GM12878 (cell line): Measurements from ENCODE around the gene PLEKHG2. TPM values are rescaled to one million over a fixed set of nuclear protein-coding genes. Genes with fewer than 3 reads are reported as not detected.

Source experiments
- ASH2L ChIP-seq: fragments of 300-600, 200-600 bp; sonication (generic); IDR thresholded peaks from 2 replicates; pipeline ENCODE4 v1.6.1; 2017; ENCODE audit warnings: low read depth, mild to moderate bottlenecking, borderline replicate concordance
- CBX3 ChIP-seq: fragments of 200-600 bp; sonication (generic); IDR thresholded peaks from 2 replicates; pipeline ENCODE4 v1.6.1; 2016; ENCODE audit warnings: low read depth, borderline replicate concordance
- CHD1 ChIP-seq: IDR thresholded peaks from 2 replicates; pipeline ENCODE4 v1.6.1; 2012; ENCODE audit warnings: low read depth, low read length, improper control_type of control experiment
- EGR1 ChIP-seq, 2 experiments: IDR thresholded peaks; 1 replicate in 1 of 2; 2 replicates in 1 of 2; pipeline ENCODE4 v1.6.1; 2011 to 2012; ENCODE audit warnings: low read depth in 2 of 2, low read length in 2 of 2, borderline replicate concordance in 1 of 2, mild to moderate bottlenecking in 1 of 2, moderate library complexity in 1 of 2
- FOXM1 ChIP-seq: IDR thresholded peaks from 2 replicates; pipeline ENCODE4 v1.6.1; 2012; ENCODE audit warnings: low read depth, mild to moderate bottlenecking, inconsistent platforms, low read length, moderate library complexity
- HDAC6 ChIP-seq: fragments of 200-600 bp; sonication (generic); IDR thresholded peaks from one replicate; pipeline ENCODE4 v1.8.0; 2017; ENCODE audit warnings: antibody characterized with exemption; ENCODE audit not compliant: unreplicated experiment
- HDGF ChIP-seq: fragments of 450-650 bp; IDR thresholded peaks from 2 replicates; pipeline ENCODE4 v1.6.1; 2016; ENCODE audit warnings: antibody characterized with exemption
- IKZF1 ChIP-seq: fragments of 450-650 bp; conservative IDR thresholded peaks from 2 replicates; pipeline ENCODE4 v1.6.1; 2017; ENCODE audit warnings: antibody characterized with exemption, mild to moderate bottlenecking
- JUND ChIP-seq: IDR thresholded peaks from 2 replicates; pipeline ENCODE4 v1.6.1; 2012; ENCODE audit warnings: low read depth, mild to moderate bottlenecking, low read length, improper control_type of control experiment, moderate library complexity
- KAT2A ChIP-seq: conservative IDR thresholded peaks from 2 replicates; pipeline ENCODE4 v1.6.1; 2011; ENCODE audit warnings: low read depth, low read length; ENCODE audit not compliant: control insufficient read depth
- NBN ChIP-seq: fragments of 450-650 bp; IDR thresholded peaks from 2 replicates; pipeline ENCODE4 v1.6.1; 2016
- NKRF ChIP-seq: fragments of 450-650 bp; conservative IDR thresholded peaks from 2 replicates; pipeline ENCODE4 v1.6.1; 2017; ENCODE audit warnings: mild to moderate bottlenecking, moderate library complexity
- NR2C2 ChIP-seq: IDR thresholded peaks from 2 replicates; pipeline ENCODE4 v1.6.1; 2011; ENCODE audit warnings: borderline replicate concordance, low read depth; ENCODE audit not compliant: control insufficient read depth, insufficient read length
- PAX5 ChIP-seq: IDR thresholded peaks from 2 replicates; pipeline ENCODE4 v1.6.1; 2011; ENCODE audit warnings: low read depth, low read length, borderline replicate concordance
- RBBP5 ChIP-seq: fragments of 200-600 bp; sonication (generic); conservative IDR thresholded peaks from 2 replicates; pipeline ENCODE4 v1.6.1; 2016
- SPI1 ChIP-seq: IDR thresholded peaks from 2 replicates; pipeline ENCODE4 v1.6.1; 2011; ENCODE audit warnings: low read depth, mild to moderate bottlenecking, low read length, moderate library complexity, borderline replicate concordance; ENCODE audit not compliant: insufficient read depth
- TCF12 ChIP-seq: IDR thresholded peaks from 2 replicates; pipeline ENCODE4 v1.6.1; 2011; ENCODE audit warnings: low read depth, mild to moderate bottlenecking, low read length
- TCF7 ChIP-seq: IDR thresholded peaks from 2 replicates; pipeline ENCODE4 v1.6.1; 2014; ENCODE audit warnings: antibody characterized with exemption, borderline replicate concordance
- YY1 ChIP-seq: IDR thresholded peaks from 2 replicates; pipeline ENCODE4 v1.6.1; 2011; ENCODE audit warnings: low read depth, mild to moderate bottlenecking, low read length
- ZNF207 ChIP-seq: fragments of 450-650 bp; IDR thresholded peaks from 2 replicates; pipeline ENCODE4 v1.6.1; 2014; ENCODE audit warnings: antibody characterized with exemption, mild to moderate bottlenecking, borderline replicate concordance
- ZNF217 ChIP-seq: fragments of 450-650 bp; IDR thresholded peaks from 2 replicates; pipeline ENCODE4 v1.6.1; 2017; ENCODE audit warnings: antibody characterized with exemption, mild to moderate bottlenecking
- ZNF384 ChIP-seq: IDR thresholded peaks from 2 replicates; pipeline ENCODE4 v1.6.1; 2012; ENCODE audit warnings: low read depth, mild to moderate bottlenecking, low read length, improper control_type of control experiment, borderline replicate concordance
- polyA plus RNA-seq, 11 experiments: library from polyadenylated mRNA; depleted of rRNA in 4 of 11; unstranded in 6 of 11; stranded (reverse) in 5 of 11; fragments of >200 nt; fragmentation: Nextera tagmentation in 4 of 11; fragmentation: Illumina TruSeq in 1 of 11; extraction: Ambion mirVana in 4 of 11; extraction: Trizol in 1 of 11; gene quantifications; 1 replicate in 1 of 11; 2 replicates in 10 of 11; pipeline versions ENCODE4 v1.2.1 to v1.2.3, GENCODE V29; 2011 to 2016; ENCODE audit warnings: inconsistent platforms in 2 of 11, missing spikeins in 2 of 11, low read depth in 1 of 11
- total RNA-seq, 4 experiments: library from RNA; depleted of rRNA in 3 of 4; stranded (reverse); fragments of >200 nt in 3 of 4; fragmentation: Illumina TruSeq in 1 of 4; extraction: Trizol in 1 of 4; gene quantifications; 2 replicates each; pipeline versions ENCODE4 v1.2.1 to v1.2.3, GENCODE V29; 2013 to 2021
- TF ChIP-seq, protein P1 (sequence below): fragments of 450-650 bp; formaldehyde crosslinking; IDR thresholded peaks from 2 replicates; pipeline ENCODE4 v1.4.0; 2022; ENCODE audit warnings: mild to moderate bottlenecking, moderate library complexity
- TF ChIP-seq, protein P2 (sequence below): fragments of 450-650 bp; IDR thresholded peaks from 2 replicates; pipeline ENCODE4 v1.6.1; 2016; ENCODE audit warnings: mild to moderate bottlenecking, moderate library complexity, borderline replicate concordance

PLEKHG2 gene
- total and polyA plus RNA-seq, 10 of the 15 experiments (the other 5 are each of a cell fraction or from before 2014, with no cell fraction given), result 3.0 to 62.5 (median 17.2) TPM

GRCh38 chr19:39401070-39401548 lies 11.4 kb upstream of the PLEKHG2 start (continued):
- TF ChIP-seq NR2C2, result no peak
- TF ChIP-seq HDGF, result peak; percentile 95
- TF ChIP-seq CHD1, result 0 out of 2 replicates have a peak, but pooled peaks have one; percentile 61
- TF ChIP-seq ZNF217, result no peak
- TF ChIP-seq YY1, result no peak
- TF ChIP-seq JUND, result no peak
- TF ChIP-seq ASH2L, result no peak
- no peak for TF ChIP-seq RBBP5
- no peak for TF ChIP-seq IKZF1
- TF ChIP-seq, protein P1, sequence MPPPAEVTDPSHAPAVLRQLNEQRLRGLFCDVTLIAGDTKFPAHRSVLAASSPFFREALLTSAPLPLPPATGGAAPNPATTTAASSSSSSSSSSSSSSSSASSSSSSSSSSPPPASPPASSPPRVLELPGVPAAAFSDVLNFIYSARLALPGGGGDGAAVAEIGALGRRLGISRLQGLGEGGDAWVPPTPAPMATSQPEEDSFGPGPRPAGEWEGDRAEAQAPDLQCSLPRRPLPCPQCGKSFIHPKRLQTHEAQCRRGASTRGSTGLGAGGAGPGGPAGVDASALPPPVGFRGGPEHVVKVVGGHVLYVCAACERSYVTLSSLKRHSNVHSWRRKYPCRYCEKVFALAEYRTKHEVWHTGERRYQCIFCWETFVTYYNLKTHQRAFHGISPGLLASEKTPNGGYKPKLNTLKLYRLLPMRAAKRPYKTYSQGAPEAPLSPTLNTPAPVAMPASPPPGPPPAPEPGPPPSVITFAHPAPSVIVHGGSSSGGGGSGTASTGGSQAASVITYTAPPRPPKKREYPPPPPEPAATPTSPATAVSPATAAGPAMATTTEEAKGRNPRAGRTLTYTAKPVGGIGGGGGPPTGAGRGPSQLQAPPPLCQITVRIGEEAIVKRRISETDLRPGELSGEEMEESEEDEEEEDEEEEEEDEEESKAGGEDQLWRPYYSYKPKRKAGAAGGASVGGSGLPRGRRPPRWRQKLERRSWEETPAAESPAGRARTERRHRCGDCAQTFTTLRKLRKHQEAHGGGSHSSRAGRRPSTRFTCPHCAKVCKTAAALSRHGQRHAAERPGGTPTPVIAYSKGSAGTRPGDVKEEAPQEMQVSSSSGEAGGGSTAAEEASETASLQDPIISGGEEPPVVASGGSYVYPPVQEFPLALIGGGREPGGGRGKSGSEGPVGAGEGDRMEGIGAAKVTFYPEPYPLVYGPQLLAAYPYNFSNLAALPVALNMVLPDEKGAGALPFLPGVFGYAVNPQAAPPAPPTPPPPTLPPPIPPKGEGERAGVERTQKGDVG, result no peak
- no peak for TF ChIP-seq NBN
- TF ChIP-seq, protein P2, sequence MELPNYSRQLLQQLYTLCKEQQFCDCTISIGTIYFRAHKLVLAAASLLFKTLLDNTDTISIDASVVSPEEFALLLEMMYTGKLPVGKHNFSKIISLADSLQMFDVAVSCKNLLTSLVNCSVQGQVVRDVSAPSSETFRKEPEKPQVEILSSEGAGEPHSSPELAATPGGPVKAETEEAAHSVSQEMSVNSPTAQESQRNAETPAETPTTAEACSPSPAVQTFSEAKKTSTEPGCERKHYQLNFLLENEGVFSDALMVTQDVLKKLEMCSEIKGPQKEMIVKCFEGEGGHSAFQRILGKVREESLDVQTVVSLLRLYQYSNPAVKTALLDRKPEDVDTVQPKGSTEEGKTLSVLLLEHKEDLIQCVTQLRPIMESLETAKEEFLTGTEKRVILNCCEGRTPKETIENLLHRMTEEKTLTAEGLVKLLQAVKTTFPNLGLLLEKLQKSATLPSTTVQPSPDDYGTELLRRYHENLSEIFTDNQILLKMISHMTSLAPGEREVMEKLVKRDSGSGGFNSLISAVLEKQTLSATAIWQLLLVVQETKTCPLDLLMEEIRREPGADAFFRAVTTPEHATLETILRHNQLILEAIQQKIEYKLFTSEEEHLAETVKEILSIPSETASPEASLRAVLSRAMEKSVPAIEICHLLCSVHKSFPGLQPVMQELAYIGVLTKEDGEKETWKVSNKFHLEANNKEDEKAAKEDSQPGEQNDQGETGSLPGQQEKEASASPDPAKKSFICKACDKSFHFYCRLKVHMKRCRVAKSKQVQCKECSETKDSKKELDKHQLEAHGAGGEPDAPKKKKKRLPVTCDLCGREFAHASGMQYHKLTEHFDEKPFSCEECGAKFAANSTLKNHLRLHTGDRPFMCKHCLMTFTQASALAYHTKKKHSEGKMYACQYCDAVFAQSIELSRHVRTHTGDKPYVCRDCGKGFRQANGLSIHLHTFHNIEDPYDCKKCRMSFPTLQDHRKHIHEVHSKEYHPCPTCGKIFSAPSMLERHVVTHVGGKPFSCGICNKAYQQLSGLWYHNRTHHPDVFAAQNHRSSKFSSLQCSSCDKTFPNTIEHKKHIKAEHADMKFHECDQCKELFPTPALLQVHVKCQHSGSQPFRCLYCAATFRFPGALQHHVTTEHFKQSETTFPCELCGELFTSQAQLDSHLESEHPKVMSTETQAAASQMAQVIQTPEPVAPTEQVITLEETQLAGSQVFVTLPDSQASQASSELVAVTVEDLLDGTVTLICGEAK, result no peak
- TF ChIP-seq CBX3, result no peak
- TF ChIP-seq ZNF207, result no peak
- TF ChIP-seq NKRF, result no peak
- TF ChIP-seq ZNF384, result no peak
- peak; percentile 4; the same call in 1 of the 2 replicates for TF ChIP-seq PAX5
- TF ChIP-seq TCF7, result no peak
- no peak for TF ChIP-seq HDAC6
- no peak for TF ChIP-seq EGR1 (IDR thresholded peaks at IDR 0.05; ENCODE audit: borderline replicate concordance in 1 of 2, low read depth in 2 of 2, low read length in 2 of 2)
- TF ChIP-seq KAT2A, result no peak
- no peak for TF ChIP-seq TCF12
- TF ChIP-seq SPI1, result 0 out of 2 replicates have a peak, but pooled peaks have one; percentile 0
- no peak for TF ChIP-seq FOXM1
